GM10266 (cell line): ENCODE data around the gene TAGAP.
"Not testable (repeated sequence)": the region's sequence is repeated elsewhere in the genome, so short reads cannot be mapped to it uniquely, and the experiment has no call there.

Experiments used
- DNase-seq: peaks from one replicate; pipeline ENCODE4 v3.0.0; 2012; ENCODE audit errors: extremely low spot score
- TF ChIP-seq, protein P1 (sequence below): IDR thresholded peaks from 2 replicates; pipeline ENCODE4 v1.5.1; 2012; ENCODE audit warnings: mild to moderate bottlenecking, low read depth; ENCODE audit not compliant: control insufficient read depth, insufficient read depth; ENCODE audit errors: missing control alignments

TAGAP gene

GRCh38 chr6:158999154-158999665, 45.6 kb downstream of the TAGAP start:
- TF ChIP-seq, protein P1, sequence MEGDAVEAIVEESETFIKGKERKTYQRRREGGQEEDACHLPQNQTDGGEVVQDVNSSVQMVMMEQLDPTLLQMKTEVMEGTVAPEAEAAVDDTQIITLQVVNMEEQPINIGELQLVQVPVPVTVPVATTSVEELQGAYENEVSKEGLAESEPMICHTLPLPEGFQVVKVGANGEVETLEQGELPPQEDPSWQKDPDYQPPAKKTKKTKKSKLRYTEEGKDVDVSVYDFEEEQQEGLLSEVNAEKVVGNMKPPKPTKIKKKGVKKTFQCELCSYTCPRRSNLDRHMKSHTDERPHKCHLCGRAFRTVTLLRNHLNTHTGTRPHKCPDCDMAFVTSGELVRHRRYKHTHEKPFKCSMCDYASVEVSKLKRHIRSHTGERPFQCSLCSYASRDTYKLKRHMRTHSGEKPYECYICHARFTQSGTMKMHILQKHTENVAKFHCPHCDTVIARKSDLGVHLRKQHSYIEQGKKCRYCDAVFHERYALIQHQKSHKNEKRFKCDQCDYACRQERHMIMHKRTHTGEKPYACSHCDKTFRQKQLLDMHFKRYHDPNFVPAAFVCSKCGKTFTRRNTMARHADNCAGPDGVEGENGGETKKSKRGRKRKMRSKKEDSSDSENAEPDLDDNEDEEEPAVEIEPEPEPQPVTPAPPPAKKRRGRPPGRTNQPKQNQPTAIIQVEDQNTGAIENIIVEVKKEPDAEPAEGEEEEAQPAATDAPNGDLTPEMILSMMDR = no peak
- DNase-seq = no peak

DNA sequence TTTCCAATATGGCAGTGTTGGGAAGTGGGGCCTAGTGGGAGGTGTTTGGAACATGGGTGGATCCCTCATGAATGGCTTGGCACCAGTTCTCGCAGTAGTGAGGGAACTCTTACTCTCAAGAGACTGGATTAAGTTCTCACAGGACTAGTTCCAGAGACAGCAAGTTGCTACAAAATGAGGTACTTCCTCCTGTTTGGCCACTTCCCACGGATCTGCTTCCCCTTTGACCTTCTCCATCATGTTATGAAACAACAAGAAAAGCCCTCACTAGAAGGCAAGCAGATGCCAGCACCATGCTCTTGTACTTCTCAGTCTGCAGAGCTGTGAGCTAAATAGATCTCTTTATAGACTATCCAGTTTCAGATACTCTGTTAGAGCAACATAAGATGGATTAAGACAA, 47.9 kb downstream of the TAGAP start:
- DNase-seq = no peak
- TF ChIP-seq, protein P1 = no peak

DNA sequence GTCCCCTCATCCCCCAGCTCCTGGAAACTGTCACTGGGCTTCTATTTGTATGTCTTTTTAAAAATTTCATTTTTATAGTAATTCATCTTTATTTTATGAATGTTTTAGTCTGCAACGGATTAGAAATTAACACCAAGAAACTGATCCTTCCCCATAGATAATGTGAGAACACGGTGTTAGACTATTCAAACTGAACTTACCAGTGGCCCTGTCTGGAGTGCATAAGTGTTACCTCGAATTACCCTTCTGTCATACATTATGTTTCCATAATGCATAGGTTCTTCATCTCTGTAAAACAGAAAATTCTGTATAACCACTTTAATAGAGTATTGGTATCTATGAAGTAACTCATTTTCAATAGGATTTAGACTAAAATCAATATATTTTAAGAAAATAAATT, 51.2 kb downstream of the TAGAP start:
- TF ChIP-seq, protein P1 = no peak
- DNase-seq = no peak

DNA sequence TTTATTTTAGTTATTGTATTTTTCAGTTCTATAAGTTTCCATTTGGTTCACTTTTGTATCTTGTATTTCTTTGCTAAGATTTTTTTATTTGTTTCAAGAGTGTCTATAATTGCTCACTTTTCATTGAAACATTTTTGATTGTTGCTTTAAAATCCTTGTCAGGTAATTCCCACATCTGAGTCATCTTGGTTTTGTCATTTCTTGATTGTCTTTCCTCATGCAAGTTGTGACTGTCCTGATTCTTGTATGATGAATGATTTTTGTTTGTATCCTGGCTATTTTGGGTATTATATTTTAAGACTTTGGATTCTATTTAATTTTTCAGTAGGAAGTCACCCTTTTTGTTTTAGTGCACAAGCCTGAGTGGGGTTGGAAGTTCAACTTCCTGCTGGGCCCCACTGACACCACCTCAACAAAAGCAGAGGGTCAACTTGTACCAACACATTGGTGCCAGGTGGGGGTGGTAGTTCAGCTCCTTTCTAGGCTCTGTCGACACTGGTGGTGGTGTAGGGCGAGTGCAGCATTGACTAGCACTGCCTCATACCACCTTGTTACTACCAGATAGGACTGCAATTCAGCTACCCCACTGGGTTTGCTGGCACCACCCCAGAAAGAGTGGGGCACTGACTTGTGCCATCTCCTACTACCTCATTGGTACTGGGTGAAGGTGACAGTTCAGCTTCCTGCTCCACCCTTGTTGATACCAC, 53.6 kb downstream of the TAGAP start:
- DNase-seq = no peak
- TF ChIP-seq, protein P1 = no peak

DNA sequence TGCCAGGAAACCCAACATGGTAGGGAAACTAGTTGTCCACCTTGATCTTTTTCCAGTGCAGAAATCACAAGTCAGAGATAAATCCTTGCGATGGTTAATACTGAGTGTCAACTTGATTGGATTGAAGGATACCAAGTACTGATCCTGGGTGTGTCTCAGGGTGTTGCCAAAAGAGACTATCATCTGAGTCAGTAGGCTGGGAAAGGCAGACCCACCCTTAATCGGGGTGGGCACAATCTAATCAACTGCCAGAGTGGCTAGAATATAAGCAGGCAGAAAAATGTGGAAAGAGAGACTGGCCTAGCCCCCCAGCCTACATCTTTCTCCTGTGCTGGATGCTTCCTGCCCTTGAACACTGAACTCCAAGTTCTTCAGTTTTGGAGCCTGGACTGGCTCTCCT, 55.1 kb downstream of the TAGAP start:
- DNase-seq = not testable (repeated sequence)

DNA sequence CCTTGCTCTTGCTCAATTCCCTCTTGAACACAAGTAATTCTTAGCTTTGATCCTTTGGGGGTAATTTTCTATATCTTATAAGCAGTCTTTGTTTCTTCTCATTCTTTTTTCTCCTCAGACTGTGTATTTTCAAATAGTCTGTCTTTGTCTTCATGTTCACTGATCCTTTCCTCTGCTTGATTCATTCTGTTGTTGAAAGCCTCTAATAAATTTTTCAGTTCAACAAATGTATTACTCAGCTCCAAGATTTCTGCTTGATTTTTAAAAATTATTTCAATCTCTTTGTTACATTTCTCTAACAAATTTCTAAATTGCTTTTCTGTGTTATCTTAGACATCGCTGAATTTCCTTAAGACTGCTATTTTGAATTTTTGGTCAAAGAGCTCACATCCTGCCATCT, 56.3 kb downstream of the TAGAP start:
- no peak for DNase-seq
- TF ChIP-seq, protein P1 = no peak

DNA sequence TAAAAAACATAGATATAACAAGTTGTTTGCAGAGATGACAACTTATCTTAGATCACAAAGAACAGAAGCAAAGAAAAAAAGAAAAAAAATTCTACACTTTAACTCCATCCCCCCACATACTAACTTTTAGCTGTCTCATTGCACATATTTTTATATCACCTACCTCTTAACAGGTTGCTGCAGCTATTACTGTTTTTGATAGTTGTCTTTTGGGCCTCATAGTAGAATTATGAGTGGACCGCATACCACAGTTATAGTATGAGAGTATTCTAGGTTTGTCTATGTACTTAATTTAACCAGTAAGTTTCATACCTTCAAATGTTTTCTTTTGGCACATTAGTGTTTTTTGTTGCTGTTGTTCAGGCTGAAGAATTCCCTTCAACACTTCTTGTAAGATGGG, 57.1 kb downstream of the TAGAP start:
- DNase-seq = no peak
- TF ChIP-seq, protein P1 = no peak
